DMS53 (cell line): ENCODE data around the gene DCLK3.
A peak's percentile ranks its signal among the peaks of the same experiment; 100 is the strongest.

Experiments used
- DNase-seq: peaks from one replicate; lab custom pipeline; 2025; lab: John Stamatoyannopoulos, UW

Gene DCLK3

DNA sequence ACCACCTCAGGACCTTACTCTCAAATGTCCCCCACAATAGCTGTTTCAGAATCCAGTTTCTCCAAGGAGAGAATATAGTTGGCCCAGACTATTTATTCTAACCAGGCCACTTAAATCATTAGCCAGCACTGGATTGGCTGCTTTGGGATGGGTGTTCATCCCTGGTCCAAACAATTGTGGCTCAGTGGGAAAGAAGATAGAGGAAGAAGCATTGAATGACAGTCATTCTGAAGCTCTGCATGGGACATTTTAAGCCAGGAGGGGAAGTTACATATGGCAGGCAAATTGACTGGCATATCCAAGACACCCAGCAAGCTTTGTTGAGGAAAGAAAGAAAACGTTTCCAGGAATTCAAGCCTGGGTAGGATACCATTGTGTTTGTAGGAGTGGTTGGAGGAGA lies 5.6 kb upstream of the DCLK3 start:
- no peak for DNase-seq

DNA sequence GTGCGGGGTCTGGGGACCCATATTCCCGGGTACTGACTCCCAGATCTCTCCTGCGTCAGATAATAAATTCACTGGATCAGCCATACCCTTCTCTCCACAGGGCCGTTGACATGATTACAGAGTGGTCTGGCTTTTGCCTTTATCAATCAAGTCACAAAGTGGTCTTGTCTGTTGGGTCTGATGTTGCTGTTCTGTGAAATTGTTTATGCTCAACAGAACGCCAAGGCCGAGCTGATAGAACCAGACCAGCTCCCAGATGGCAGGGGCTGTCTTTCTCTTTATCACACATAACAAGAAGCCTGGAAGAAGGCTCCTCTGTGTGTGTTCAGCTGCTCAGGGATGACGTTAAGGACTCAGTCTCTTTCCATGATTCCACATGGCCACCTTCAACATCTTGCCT lies 751 bp upstream of the DCLK3 start:
- DNase-seq = no peak

DNA sequence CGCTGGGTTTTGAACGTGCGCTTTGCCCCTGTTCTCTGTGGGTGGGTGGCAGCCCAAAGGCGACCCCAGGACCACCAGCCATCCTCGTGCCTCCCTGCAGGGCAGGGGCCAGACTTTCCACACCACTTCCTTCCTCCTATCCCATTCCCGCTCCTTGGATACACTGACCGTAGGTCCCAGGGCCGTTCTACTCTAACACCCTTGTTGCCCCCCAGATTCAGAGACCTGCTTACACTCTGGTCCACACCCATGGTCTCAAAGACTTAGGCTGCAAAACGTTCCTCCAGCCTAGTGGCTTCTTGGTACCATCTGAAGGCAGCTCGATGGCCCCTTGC lies 318 bp upstream of the DCLK3 start:
- DNase-seq = no peak

GRCh38 chr3:36762918-36763849 lies 1.2 kb downstream of the DCLK3 start:
- DNase-seq = peak; percentile 0

GRCh38 chr3:36761779-36762178 lies 2.6 kb downstream of the DCLK3 start:
- no peak for DNase-seq

DNA sequence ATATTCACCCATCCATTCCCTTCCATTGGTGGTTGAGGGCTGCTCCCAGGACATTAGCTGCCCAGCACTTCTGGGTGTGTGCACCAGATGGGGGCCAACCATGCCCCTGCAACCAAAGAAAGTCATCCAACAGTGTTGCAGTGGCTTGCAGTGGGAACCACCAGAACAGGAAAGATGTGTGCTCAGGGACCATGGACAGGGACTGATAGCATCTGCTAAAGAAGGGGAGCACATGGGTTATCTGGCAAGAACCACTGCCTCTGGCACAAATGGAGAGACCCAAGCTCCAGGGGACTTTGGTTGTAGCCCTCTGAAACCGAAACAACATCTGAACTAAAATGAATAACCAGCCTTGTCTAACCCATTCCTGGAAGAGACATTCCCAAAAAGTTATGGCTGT lies 8.1 kb downstream of the DCLK3 start:
- DNase-seq = no peak

GRCh38 chr3:36751326-36751725 lies 13.0 kb downstream of the DCLK3 start:
- no peak for DNase-seq

GRCh38 chr3:36750737-36751136 lies 13.6 kb downstream of the DCLK3 start:
- no peak for DNase-seq

DNA sequence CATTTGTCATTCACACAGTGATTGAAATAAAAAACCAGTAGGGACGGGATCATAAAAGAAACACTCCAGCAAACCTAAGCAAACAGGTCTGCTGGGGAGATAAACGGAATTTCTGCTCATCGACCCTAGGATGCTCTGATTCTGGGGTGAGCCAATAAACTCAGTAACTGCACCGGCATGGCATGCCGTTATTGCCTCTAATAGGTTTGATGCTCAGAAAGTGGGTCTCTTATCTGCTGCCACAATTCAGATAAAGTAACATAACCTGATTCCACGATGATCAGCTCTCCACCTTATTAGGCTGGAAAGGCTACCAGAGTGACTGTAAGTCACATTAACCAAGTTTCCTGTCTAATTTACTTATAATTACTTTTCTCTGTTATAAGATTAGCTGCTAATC lies 19.6 kb downstream of the DCLK3 start:
- no peak for DNase-seq

DNA sequence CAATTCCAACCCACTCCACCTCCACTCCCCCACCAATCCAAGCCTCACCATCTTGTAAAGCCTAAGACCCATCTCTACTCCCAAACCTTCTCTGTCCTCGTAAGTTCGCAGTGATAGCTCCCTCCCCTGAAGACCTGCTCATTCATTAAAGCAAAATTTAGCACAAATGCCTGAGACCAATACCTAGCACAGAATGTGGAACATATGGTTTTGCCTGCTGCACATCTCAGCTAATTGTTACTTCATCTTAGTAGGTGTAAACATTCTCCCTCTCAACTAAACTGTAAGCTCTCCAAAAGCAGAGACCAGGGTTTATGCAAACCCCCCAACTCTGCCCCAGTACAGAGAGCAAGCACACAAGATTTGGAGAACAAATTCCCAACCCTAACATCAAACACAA lies 20.5 kb downstream of the DCLK3 start:
- no peak for DNase-seq

DNA sequence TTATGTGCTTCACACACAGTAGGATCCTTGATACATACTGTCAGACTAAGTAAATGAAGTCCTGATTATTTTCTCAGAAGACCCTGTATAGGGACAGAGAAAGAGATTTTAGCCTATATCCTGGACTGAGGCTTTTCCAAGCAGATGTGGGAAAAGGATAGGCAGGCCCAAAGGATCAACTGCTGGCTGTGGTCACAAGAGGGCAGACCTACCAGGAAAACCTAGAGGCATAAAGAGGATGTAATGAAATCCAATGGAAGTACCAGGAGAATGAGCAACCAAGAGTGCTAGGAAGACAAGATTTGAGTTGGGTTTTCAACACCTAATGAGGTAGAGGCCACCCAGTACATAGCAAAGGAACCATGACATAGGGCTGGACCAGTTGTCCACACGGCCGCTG lies 23.1 kb downstream of the DCLK3 start:
- peak; percentile 1 for DNase-seq

GRCh38 chr3:36740787-36741186 lies 23.6 kb downstream of the DCLK3 start:
- DNase-seq = no peak

GRCh38 chr3:36738702-36739101 lies 25.7 kb downstream of the DCLK3 start:
- no peak for DNase-seq

DNA sequence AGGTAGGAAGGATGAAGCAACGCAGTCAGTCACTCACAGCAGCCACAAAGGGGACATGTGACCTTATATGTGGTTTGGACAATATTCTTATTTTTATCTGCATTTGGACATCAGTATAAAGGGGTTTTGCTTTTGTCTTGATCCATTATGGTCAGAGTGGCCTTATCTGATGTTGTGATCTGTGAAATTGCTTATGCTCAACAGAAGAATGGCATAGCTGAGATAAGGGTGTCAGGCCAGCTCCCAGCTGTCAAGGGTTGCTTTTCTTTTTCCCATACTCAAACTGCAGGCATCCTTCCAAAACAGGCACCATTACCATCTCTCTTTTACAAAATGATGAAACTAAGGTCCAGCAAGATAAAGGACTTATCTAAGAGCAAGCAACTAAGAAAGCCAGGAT lies 28.1 kb downstream of the DCLK3 start:
- DNase-seq = no peak

- DNase-seq = no peak
Observed at GRCh38 chr3:36734742-36735141, 29.6 kb downstream of the DCLK3 start.

DNA sequence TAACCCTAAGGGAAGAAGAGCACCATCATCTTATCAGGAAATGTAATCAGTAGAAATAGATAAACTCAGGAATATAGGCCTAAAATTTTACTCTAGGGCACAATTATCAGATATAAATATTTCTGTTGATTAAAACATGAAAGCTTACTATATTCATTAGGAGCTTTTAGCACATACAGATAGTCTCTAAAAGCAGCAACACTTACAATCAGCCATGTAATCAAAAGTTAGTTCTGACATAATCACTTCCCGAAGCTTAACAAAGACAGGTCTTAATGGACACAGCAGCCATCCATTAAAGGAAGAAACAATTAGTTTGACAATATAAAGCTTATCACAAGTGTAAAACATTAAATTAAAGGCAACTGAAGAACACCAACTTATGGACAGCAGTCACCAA lies 30.6 kb downstream of the DCLK3 start:
- no peak for DNase-seq

GRCh38 chr3:36733162-36733696 lies 31.1 kb downstream of the DCLK3 start:
- DNase-seq = no peak

DNA sequence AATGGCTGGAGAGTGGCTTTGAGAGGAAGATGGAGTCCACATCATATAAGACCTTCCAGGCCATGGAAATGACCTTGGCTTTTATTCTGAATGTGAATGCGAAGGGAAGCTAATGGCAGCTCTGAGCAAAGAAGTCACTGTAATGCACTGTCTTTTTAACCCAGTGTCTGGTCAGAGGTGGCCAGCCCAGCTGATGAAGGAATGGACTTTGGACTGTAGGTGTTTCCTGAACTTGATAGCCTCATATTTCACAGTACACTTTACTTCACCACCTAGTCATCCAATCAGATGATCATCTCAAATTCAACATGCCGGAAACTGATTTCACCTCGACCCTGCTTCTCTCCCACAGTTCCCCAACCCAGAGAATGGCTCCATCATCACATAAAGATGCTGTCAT lies 33.4 kb downstream of the DCLK3 start:
- peak; percentile 22 for DNase-seq

GRCh38 chr3:36729204-36730056 lies 34.9 kb downstream of the DCLK3 start:
- peak; percentile 51 for DNase-seq

GRCh38 chr3:36714343-36715086 lies 49.8 kb downstream of the DCLK3 start:
- DNase-seq = no peak

GRCh38 chr3:36713904-36714303 lies 50.4 kb downstream of the DCLK3 start:
- DNase-seq = no peak

- DNase-seq = no peak
Observed at GRCh38 chr3:36710606-36711005, 53.7 kb downstream of the DCLK3 start.
